Upper lobe of left lung (tissue), 4 donors: ENCODE results near the gene VWA2.

ENCODE experiments used
- POLR2A ChIP-seq, 4 donors: fragments of 450-650 bp; IDR thresholded peaks; one replicate each; pipeline ENCODE4 v1.5.1; 2016 to 2017; ENCODE audit warnings: antibody characterized with exemption in 4 of 4, mild to moderate bottlenecking in 2 of 4
- POLR2AphosphoS5 ChIP-seq, 2 donors: sonication (generic); formaldehyde crosslinking; IDR thresholded peaks; one replicate each; pipeline ENCODE4 v1.5.1; 2017; ENCODE audit warnings: antibody characterized with exemption in 2 of 2
- TF ChIP-seq, protein P1 (sequence below), 6 experiments: fragments of 450-650 bp in 4 of 6; fragments of 200-600 bp in 2 of 6; sonication (generic) in 2 of 6; IDR thresholded peaks; one replicate each; pipeline ENCODE4 v1.5.1; 2016 to 2019; ENCODE audit warnings: antibody characterized with exemption in 6 of 6

DNA sequence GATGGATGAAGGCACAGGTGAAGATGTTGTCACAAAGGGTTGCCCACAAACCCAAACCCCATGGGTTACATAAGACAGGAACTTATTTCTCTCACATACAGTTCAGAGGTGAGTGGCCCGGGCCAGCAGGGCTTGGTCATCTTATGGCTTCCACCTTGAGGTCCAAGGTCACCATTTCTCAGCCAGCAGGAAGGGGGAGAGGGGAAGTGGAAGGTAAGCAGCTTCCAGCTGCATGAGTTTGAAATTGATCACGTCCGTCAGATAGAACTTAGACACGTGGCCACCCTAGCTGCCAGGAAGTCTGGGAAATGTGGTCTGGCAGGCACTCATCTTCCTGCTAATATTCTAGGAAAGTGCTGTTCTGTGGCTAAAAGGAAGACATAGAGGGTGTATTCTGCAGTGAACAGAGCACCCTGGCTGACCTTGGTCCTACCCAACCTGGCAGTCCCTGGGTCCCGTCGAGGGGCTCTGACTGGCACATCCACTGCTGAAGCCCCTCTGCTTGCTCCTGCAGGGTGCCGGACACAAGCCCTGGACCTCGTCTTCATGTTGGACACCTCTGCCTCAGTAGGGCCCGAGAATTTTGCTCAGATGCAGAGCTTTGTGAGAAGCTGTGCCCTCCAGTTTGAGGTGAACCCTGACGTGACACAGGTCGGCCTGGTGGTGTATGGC is 49.5 kb downstream of the VWA2 start:
- TF ChIP-seq, protein P1, sequence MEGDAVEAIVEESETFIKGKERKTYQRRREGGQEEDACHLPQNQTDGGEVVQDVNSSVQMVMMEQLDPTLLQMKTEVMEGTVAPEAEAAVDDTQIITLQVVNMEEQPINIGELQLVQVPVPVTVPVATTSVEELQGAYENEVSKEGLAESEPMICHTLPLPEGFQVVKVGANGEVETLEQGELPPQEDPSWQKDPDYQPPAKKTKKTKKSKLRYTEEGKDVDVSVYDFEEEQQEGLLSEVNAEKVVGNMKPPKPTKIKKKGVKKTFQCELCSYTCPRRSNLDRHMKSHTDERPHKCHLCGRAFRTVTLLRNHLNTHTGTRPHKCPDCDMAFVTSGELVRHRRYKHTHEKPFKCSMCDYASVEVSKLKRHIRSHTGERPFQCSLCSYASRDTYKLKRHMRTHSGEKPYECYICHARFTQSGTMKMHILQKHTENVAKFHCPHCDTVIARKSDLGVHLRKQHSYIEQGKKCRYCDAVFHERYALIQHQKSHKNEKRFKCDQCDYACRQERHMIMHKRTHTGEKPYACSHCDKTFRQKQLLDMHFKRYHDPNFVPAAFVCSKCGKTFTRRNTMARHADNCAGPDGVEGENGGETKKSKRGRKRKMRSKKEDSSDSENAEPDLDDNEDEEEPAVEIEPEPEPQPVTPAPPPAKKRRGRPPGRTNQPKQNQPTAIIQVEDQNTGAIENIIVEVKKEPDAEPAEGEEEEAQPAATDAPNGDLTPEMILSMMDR (IDR thresholded peaks at IDR 0.05) = no peak
- TF ChIP-seq POLR2A (IDR thresholded peaks at IDR 0.05) (no peak), POLR2AphosphoS5 (IDR thresholded peaks at IDR 0.05) (no peak)
